DND-41 (cell line): ENCODE measurements around the gene MCF2L.

Experiments used
- CTCF ChIP-seq: IDR thresholded peaks from 2 replicates; pipeline ENCODE4 v1.5.1; 2012; ENCODE audit warnings: borderline replicate concordance, low read length, moderate library complexity, mild to moderate bottlenecking; ENCODE audit not compliant: poor library complexity, severe bottlenecking; ENCODE audit errors: extremely low read depth
- EZH2 ChIP-seq: IDR thresholded peaks from 3 replicates; pipeline ENCODE4 v1.6.1; 2012; ENCODE audit warnings: borderline replicate concordance, low read depth, mild to moderate bottlenecking, moderate library complexity, low read length, inconsistent platforms; ENCODE audit not compliant: severe bottlenecking

DNA sequence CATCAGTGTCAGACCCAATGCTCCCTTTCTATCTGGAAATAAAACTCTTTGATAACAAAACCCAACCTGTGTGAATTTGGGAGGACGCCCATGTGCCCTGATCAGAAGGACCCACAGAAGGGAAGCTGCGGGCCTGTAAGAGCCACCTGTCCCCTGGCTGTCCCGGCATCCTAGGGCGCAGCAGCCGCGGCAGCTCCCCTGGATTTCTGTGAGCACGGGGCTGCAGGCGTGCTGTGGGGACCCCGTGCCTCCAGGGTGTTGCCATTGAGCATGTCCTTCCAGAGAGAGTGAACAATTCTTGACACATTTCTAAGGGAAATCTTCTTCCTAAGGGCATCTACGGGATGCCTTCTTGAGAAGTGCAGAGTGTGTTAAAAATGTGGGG, 60.0 kb downstream of the MCF2L start:
- TF ChIP-seq CTCF (no peak), EZH2 (no peak)
